Measurements from ENCODE around the gene ERGIC1. TPM values are rescaled to one million over a fixed set of nuclear protein-coding genes. Genes with fewer than 3 reads are reported as not detected.

Gene ERGIC1
- total and polyA plus RNA-seq, 2 of the 13 experiments (the other 11 are each of a cell fraction or from before 2014, with no cell fraction given) = 78.5 to 184 TPM

DNA sequence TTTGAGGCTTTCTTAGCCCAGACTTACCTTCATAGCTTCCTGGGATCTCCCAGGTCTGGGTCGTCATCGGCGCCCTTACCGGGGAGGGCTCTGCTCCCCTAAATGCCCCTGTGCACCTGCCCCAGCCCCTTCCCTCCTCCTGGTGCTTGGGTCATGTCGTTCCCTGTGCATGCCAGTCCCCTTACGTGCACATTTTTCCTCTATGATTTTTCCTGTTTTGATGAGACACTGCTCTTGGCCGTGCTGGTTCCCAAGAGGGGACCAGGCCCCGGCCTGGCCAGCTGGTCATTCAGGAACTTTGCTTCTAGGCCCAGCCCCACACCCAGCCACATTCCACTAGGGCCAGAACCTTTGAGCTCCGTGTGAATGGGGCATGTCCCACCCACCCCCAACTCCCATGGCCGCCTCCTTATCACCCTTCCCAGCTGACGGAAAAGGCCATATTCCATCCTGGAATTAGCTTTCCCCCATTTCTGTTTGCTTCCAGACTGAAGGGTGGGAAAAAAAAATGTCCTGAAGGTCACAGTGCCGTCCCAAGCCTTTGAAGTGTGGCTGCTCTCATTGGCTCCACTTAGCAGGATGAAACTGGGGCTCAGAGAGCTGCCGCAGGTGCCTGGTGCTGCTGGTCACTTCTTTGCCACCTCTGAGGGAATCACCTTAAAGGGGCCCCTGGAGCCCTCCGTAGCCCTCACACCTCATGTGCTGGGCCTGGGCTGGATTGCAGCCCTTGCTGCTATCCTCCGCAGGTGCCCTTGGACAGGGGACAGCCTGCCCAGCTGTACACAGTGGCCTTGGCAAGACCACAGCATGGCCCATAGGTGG is 25.1 kb downstream of the ERGIC1 start (continued):
- TF ChIP-seq ZC3H13 (CRISPR knock-in tag; IDR thresholded peaks at IDR 0.05) (no peak), JUN (CRISPR knock-in tag; IDR thresholded peaks at IDR 0.05) (peak; percentile 76; the same call in 1 of the 2 replicates), ZNF234 (CRISPR knock-in tag; conservative IDR thresholded peaks at IDR 0.05) (0 out of 2 replicates have a peak, but pooled peaks have one; percentile 68), NCOA1 (CRISPR knock-in tag; IDR thresholded peaks at IDR 0.05) (no peak; the same call in none of the 2 replicates), ZFP36L2 (CRISPR knock-in tag; IDR thresholded peaks at IDR 0.05) (no peak), NONO (IDR thresholded peaks at IDR 0.05) (no peak), NONO (CRISPR knock-in tag; conservative IDR thresholded peaks at IDR 0.05) (peak; percentile 60), ZFP62 (CRISPR knock-in tag; IDR thresholded peaks at IDR 0.05) (no peak), DMAP1 (CRISPR knock-in tag; IDR thresholded peaks at IDR 0.05) (peak; percentile 71; the same call in 1 of the 2 replicates), ZNF367 (CRISPR knock-in tag; IDR thresholded peaks at IDR 0.05; ENCODE audit: borderline replicate concordance) (no peak), ZNF530 (CRISPR knock-in tag; IDR thresholded peaks at IDR 0.05; ENCODE audit: low read depth) (no peak), ZNF850 (CRISPR knock-in tag; conservative IDR thresholded peaks at IDR 0.05) (no peak), GATA4 (IDR thresholded peaks at IDR 0.05; ENCODE audit: borderline replicate concordance, low read depth) (peak; percentile 86; the same call in 1 of the 2 replicates), KMT2B (CRISPR knock-in tag; IDR thresholded peaks at IDR 0.05) (peak; percentile 17), SRSF9 (IDR thresholded peaks at IDR 0.05; ENCODE audit: borderline replicate concordance, insufficient read depth, low read depth, low read length, poor library complexity, severe bottlenecking) (no peak), RFXANK (CRISPR knock-in tag; IDR thresholded peaks at IDR 0.05) (peak; percentile 43; the same call in 1 of the 2 replicates)
- TF ChIP-seq, protein P1, sequence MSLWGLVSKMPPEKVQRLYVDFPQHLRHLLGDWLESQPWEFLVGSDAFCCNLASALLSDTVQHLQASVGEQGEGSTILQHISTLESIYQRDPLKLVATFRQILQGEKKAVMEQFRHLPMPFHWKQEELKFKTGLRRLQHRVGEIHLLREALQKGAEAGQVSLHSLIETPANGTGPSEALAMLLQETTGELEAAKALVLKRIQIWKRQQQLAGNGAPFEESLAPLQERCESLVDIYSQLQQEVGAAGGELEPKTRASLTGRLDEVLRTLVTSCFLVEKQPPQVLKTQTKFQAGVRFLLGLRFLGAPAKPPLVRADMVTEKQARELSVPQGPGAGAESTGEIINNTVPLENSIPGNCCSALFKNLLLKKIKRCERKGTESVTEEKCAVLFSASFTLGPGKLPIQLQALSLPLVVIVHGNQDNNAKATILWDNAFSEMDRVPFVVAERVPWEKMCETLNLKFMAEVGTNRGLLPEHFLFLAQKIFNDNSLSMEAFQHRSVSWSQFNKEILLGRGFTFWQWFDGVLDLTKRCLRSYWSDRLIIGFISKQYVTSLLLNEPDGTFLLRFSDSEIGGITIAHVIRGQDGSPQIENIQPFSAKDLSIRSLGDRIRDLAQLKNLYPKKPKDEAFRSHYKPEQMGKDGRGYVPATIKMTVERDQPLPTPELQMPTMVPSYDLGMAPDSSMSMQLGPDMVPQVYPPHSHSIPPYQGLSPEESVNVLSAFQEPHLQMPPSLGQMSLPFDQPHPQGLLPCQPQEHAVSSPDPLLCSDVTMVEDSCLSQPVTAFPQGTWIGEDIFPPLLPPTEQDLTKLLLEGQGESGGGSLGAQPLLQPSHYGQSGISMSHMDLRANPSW (CRISPR knock-in tag; IDR thresholded peaks at IDR 0.05; ENCODE audit: borderline replicate concordance) = no peak
- TF ChIP-seq, protein P2, sequence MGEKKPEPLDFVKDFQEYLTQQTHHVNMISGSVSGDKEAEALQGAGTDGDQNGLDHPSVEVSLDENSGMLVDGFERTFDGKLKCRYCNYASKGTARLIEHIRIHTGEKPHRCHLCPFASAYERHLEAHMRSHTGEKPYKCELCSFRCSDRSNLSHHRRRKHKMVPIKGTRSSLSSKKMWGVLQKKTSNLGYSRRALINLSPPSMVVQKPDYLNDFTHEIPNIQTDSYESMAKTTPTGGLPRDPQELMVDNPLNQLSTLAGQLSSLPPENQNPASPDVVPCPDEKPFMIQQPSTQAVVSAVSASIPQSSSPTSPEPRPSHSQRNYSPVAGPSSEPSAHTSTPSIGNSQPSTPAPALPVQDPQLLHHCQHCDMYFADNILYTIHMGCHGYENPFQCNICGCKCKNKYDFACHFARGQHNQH (CRISPR knock-in tag; IDR thresholded peaks at IDR 0.05) = peak; percentile 26; the same call in 1 of the 2 replicates
- TF ChIP-seq, protein P3, sequence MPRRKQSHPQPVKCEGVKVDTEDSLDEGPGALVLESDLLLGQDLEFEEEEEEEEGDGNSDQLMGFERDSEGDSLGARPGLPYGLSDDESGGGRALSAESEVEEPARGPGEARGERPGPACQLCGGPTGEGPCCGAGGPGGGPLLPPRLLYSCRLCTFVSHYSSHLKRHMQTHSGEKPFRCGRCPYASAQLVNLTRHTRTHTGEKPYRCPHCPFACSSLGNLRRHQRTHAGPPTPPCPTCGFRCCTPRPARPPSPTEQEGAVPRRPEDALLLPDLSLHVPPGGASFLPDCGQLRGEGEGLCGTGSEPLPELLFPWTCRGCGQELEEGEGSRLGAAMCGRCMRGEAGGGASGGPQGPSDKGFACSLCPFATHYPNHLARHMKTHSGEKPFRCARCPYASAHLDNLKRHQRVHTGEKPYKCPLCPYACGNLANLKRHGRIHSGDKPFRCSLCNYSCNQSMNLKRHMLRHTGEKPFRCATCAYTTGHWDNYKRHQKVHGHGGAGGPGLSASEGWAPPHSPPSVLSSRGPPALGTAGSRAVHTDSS (CRISPR knock-in tag; conservative IDR thresholded peaks at IDR 0.05) = no peak
- TF ChIP-seq, protein P4, sequence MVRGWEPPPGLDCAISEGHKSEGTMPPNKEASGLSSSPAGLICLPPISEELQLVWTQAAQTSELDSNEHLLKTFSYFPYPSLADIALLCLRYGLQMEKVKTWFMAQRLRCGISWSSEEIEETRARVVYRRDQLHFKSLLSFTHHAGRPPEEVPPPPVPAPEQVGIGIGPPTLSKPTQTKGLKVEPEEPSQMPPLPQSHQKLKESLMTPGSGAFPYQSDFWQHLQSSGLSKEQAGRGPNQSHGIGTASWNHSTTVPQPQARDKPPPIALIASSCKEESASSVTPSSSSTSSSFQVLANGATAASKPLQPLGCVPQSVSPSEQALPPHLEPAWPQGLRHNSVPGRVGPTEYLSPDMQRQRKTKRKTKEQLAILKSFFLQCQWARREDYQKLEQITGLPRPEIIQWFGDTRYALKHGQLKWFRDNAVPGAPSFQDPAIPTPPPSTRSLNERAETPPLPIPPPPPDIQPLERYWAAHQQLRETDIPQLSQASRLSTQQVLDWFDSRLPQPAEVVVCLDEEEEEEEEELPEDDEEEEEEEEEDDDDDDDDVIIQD (CRISPR knock-in tag; IDR thresholded peaks at IDR 0.05; ENCODE audit: low read depth) = peak; percentile 37; the same call in 1 of the 2 replicates
- TF ChIP-seq, protein P5, sequence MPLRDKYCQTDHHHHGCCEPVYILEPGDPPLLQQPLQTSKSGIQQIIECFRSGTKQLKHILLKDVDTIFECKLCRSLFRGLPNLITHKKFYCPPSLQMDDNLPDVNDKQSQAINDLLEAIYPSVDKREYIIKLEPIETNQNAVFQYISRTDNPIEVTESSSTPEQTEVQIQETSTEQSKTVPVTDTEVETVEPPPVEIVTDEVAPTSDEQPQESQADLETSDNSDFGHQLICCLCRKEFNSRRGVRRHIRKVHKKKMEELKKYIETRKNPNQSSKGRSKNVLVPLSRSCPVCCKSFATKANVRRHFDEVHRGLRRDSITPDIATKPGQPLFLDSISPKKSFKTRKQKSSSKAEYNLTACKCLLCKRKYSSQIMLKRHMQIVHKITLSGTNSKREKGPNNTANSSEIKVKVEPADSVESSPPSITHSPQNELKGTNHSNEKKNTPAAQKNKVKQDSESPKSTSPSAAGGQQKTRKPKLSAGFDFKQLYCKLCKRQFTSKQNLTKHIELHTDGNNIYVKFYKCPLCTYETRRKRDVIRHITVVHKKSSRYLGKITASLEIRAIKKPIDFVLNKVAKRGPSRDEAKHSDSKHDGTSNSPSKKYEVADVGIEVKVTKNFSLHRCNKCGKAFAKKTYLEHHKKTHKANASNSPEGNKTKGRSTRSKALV (CRISPR knock-in tag; IDR thresholded peaks at IDR 0.05) = no peak
